ENCODE data around the gene INSC.

DNA sequence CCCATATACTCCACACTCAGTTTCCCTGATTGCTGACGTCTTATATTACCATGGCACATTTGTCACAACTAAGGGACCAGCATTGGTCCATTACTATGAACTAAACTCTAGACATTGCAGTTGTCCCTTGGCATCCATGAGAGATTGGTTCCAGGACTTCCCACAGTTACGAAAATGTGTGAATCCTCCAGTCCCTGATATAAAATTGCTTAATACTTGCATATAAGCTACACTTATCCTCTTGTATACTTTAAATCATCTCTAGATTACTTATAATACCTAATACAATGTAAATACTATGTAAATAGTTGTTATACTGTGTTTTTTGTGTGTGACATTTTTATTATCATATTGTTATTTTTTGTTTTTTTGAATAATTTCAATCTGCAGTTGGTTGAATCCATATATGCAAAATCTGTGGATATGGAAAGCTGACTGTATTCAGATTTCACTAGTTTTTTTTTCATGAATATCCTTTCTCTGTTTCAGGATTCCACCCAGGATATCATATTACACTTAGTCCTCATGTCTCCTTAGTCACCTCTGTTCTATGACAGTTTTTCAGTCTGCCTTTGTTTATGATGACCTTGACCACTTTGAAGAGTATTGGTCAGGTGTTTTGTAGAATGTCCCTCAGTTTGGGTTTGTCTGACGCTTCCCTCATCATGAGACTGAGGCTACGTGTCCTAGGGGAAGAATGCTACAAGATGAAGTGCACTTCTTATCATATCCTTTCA is 55.3 kb downstream of the INSC start:
- no peak for TF ChIP-seq FOXJ3 (CRISPR knock-in tag; IDR thresholded peaks at IDR 0.05)
- no peak for TF ChIP-seq KAT2B (IDR thresholded peaks at IDR 0.05; ENCODE audit: low read depth, low read length)
- no peak for TF ChIP-seq C11orf30 (IDR thresholded peaks at IDR 0.05; ENCODE audit: low read depth)
- TF ChIP-seq FOS (IDR thresholded peaks at IDR 0.05; ENCODE audit: extremely low read depth, insufficient read length) = no peak
- no peak for TF ChIP-seq JUND (IDR thresholded peaks at IDR 0.05; ENCODE audit: borderline replicate concordance, low read depth, low read length)
- TF ChIP-seq JUND (tag; IDR thresholded peaks at IDR 0.05; ENCODE audit: borderline replicate concordance, low read depth, low read length) = no peak
- TF ChIP-seq, protein P1, sequence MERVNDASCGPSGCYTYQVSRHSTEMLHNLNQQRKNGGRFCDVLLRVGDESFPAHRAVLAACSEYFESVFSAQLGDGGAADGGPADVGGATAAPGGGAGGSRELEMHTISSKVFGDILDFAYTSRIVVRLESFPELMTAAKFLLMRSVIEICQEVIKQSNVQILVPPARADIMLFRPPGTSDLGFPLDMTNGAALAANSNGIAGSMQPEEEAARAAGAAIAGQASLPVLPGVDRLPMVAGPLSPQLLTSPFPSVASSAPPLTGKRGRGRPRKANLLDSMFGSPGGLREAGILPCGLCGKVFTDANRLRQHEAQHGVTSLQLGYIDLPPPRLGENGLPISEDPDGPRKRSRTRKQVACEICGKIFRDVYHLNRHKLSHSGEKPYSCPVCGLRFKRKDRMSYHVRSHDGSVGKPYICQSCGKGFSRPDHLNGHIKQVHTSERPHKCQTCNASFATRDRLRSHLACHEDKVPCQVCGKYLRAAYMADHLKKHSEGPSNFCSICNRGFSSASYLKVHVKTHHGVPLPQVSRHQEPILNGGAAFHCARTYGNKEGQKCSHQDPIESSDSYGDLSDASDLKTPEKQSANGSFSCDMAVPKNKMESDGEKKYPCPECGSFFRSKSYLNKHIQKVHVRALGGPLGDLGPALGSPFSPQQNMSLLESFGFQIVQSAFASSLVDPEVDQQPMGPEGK (CRISPR knock-in tag; IDR thresholded peaks at IDR 0.05; ENCODE audit: borderline replicate concordance) = no peak
- no peak for TF ChIP-seq EZH2 (IDR thresholded peaks at IDR 0.05; ENCODE audit: borderline replicate concordance, low read depth, low read length)
- no peak for TF ChIP-seq POLR2A (conservative IDR thresholded peaks at IDR 0.05)
- no peak for TF ChIP-seq NFE2 (IDR thresholded peaks at IDR 0.05; ENCODE audit: low read depth)
- TF ChIP-seq, protein P2, sequence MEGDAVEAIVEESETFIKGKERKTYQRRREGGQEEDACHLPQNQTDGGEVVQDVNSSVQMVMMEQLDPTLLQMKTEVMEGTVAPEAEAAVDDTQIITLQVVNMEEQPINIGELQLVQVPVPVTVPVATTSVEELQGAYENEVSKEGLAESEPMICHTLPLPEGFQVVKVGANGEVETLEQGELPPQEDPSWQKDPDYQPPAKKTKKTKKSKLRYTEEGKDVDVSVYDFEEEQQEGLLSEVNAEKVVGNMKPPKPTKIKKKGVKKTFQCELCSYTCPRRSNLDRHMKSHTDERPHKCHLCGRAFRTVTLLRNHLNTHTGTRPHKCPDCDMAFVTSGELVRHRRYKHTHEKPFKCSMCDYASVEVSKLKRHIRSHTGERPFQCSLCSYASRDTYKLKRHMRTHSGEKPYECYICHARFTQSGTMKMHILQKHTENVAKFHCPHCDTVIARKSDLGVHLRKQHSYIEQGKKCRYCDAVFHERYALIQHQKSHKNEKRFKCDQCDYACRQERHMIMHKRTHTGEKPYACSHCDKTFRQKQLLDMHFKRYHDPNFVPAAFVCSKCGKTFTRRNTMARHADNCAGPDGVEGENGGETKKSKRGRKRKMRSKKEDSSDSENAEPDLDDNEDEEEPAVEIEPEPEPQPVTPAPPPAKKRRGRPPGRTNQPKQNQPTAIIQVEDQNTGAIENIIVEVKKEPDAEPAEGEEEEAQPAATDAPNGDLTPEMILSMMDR (IDR thresholded peaks at IDR 0.05 in 2 of 3, conservative IDR thresholded peaks at IDR 0.05 in 1 of 3; ENCODE audit: insufficient read depth in 2 of 3, low read depth in 1 of 3, low read length in 3 of 3) = no peak
- TF ChIP-seq, protein P3, sequence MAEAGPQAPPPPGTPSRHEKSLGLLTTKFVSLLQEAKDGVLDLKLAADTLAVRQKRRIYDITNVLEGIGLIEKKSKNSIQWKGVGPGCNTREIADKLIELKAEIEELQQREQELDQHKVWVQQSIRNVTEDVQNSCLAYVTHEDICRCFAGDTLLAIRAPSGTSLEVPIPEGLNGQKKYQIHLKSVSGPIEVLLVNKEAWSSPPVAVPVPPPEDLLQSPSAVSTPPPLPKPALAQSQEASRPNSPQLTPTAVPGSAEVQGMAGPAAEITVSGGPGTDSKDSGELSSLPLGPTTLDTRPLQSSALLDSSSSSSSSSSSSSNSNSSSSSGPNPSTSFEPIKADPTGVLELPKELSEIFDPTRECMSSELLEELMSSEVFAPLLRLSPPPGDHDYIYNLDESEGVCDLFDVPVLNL (CRISPR knock-in tag; IDR thresholded peaks at IDR 0.05; ENCODE audit: low read depth) = no peak
